HepG2 (cell line): ENCODE measurements around the gene HOXD1. TPM values are rescaled to one million over a fixed set of nuclear protein-coding genes. Genes with fewer than 3 reads are reported as not detected.
A peak's percentile ranks its signal among the peaks of the same experiment; 100 is the strongest.

Experiments used
- ADNP ChIP-seq: sonication (generic); formaldehyde crosslinking; IDR thresholded peaks from 2 replicates; pipeline ENCODE4 v1.4.0; 2020; ENCODE audit warnings: missing genetic modification reagents
- ASH2L ChIP-seq: fragments of 300-600, 200-600 bp; sonication (generic); IDR thresholded peaks from 2 replicates; pipeline ENCODE4 v1.7.0; 2017; ENCODE audit warnings: low read depth, mild to moderate bottlenecking, moderate library complexity, mixed read lengths, low read length; ENCODE audit not compliant: insufficient read length
- ATF4 ChIP-seq, 2 experiments: fragments of 450-650 bp in 1 of 2; sonication (generic) in 1 of 2; formaldehyde crosslinking; IDR thresholded peaks; 2 replicates each; pipeline versions ENCODE4 v1.5.0 to v1.8.0; 2020 to 2022; ENCODE audit warnings: mild to moderate bottlenecking in 1 of 2, missing genetic modification reagents in 1 of 2
- CCDC6 ChIP-seq: sonication (generic); formaldehyde crosslinking; IDR thresholded peaks from 2 replicates; pipeline ENCODE4 v1.8.1; 2022; ENCODE audit warnings: mild to moderate bottlenecking, missing genetic modification reagents, moderate library complexity
- CREM ChIP-seq, 2 experiments: sonication (generic) in 1 of 2; formaldehyde crosslinking in 1 of 2; IDR thresholded peaks; 2 replicates each; pipeline versions ENCODE4 v1.4.0 to v1.6.1; 2016 to 2020; ENCODE audit warnings: antibody characterized with exemption in 1 of 2, mild to moderate bottlenecking in 1 of 2, missing genetic modification reagents in 1 of 2
- FOXA1 ChIP-seq, 2 experiments: fragments of 450-650 bp in 1 of 2; sonication (generic) in 1 of 2; formaldehyde crosslinking in 1 of 2; IDR thresholded peaks; 2 replicates each; pipeline versions ENCODE4 v1.4.0 to v1.6.1; 2016 to 2020; ENCODE audit warnings: missing genetic modification reagents in 1 of 2
- GZF1 ChIP-seq: sonication (generic); formaldehyde crosslinking; IDR thresholded peaks from 2 replicates; pipeline ENCODE4 v1.5.1; 2020; ENCODE audit warnings: mild to moderate bottlenecking, missing genetic modification reagents
- HHEX ChIP-seq: IDR thresholded peaks from 2 replicates; pipeline ENCODE4 v1.6.1; 2016; ENCODE audit warnings: control low read depth
- NAIF1 ChIP-seq: sonication (generic); formaldehyde crosslinking; IDR thresholded peaks from 2 replicates; pipeline ENCODE4 v1.5.0; 2020; ENCODE audit warnings: mild to moderate bottlenecking, missing genetic modification reagents, borderline replicate concordance
- PCBP2 ChIP-seq: fragments of 200-400 bp; formaldehyde crosslinking; optimal IDR thresholded peaks from 2 replicates; pipeline ENCODE3; 2018; ENCODE audit warnings: low read length, low read depth; ENCODE audit not compliant: poor library complexity, severe bottlenecking
- PITX1 ChIP-seq: sonication (generic); formaldehyde crosslinking; IDR thresholded peaks from 2 replicates; pipeline ENCODE4 v1.5.1; 2020; ENCODE audit warnings: mild to moderate bottlenecking, missing genetic modification reagents
- RAD21 ChIP-seq: fragments of 450-650 bp; formaldehyde crosslinking; IDR thresholded peaks from 2 replicates; pipeline ENCODE4 v1.5.0; 2020; ENCODE audit warnings: mild to moderate bottlenecking
- RFX3 ChIP-seq: IDR thresholded peaks from 2 replicates; pipeline ENCODE4 v1.6.1; 2016; ENCODE audit warnings: missing biosample characterization, missing genetic modification reagents
- SNAPC2 ChIP-seq: sonication (generic); formaldehyde crosslinking; IDR thresholded peaks from 2 replicates; pipeline ENCODE4 v1.8.1; 2022; ENCODE audit warnings: mild to moderate bottlenecking, missing genetic modification reagents
- SOX6 ChIP-seq, 2 experiments: fragments of 450-650 bp in 1 of 2; sonication (generic) in 1 of 2; formaldehyde crosslinking in 1 of 2; IDR thresholded peaks; 2 replicates each; pipeline versions ENCODE4 v1.4.0 to v1.6.1; 2017 to 2020; ENCODE audit warnings: antibody characterized with exemption in 1 of 2, mild to moderate bottlenecking in 1 of 2, missing genetic modification reagents in 1 of 2
- TARDBP ChIP-seq: sonication (generic); formaldehyde crosslinking; IDR thresholded peaks from 2 replicates; pipeline ENCODE4 v1.8.0; 2022; ENCODE audit warnings: mild to moderate bottlenecking, missing genetic modification reagents
- TCF12 ChIP-seq, 2 experiments: fragments of 450-650 bp in 1 of 2; sonication (generic) in 1 of 2; formaldehyde crosslinking in 1 of 2; IDR thresholded peaks; 2 replicates each; pipeline versions ENCODE4 v1.6.1 to v1.8.0; 2017 to 2022; ENCODE audit warnings: antibody characterized with exemption in 1 of 2, mild to moderate bottlenecking in 1 of 2, missing genetic modification reagents in 1 of 2, moderate library complexity in 1 of 2
- ZBTB42 ChIP-seq: sonication (generic); formaldehyde crosslinking; IDR thresholded peaks from 2 replicates; pipeline ENCODE4 v1.5.0; 2020; ENCODE audit warnings: mild to moderate bottlenecking, missing genetic modification reagents
- ZEB1 ChIP-seq: IDR thresholded peaks from 2 replicates; pipeline ENCODE4 v1.6.1; 2012; ENCODE audit warnings: mild to moderate bottlenecking, low read depth, inconsistent platforms; ENCODE audit not compliant: insufficient replicate concordance
- ZMYM4 ChIP-seq: sonication (generic); formaldehyde crosslinking; IDR thresholded peaks from 2 replicates; pipeline ENCODE4 v1.8.1; 2023; ENCODE audit warnings: mild to moderate bottlenecking, missing genetic modification reagents
- ZNF12 ChIP-seq: sonication (generic); formaldehyde crosslinking; IDR thresholded peaks from 2 replicates; pipeline ENCODE4 v1.5.0; 2020; ENCODE audit warnings: missing genetic modification reagents
- ZNF18 ChIP-seq: sonication (generic); formaldehyde crosslinking; IDR thresholded peaks from 2 replicates; pipeline ENCODE4 v1.8.0; 2022; ENCODE audit warnings: mild to moderate bottlenecking, missing genetic modification reagents; ENCODE audit not compliant: insufficient replicate concordance
- ZNF256 ChIP-seq: sonication (generic); formaldehyde crosslinking; conservative IDR thresholded peaks from 2 replicates; pipeline ENCODE4 v1.4.0; 2020; ENCODE audit warnings: missing genetic modification reagents
- ZNF770 ChIP-seq: sonication (generic); formaldehyde crosslinking; IDR thresholded peaks from 2 replicates; pipeline ENCODE4 v1.5.0; 2020; ENCODE audit warnings: mild to moderate bottlenecking, missing genetic modification reagents
- ZNF773 ChIP-seq: sonication (generic); formaldehyde crosslinking; IDR thresholded peaks from 2 replicates; pipeline ENCODE4 v1.4.0; 2020; ENCODE audit warnings: missing genetic modification reagents, borderline replicate concordance
- ZSCAN20 ChIP-seq: sonication (generic); formaldehyde crosslinking; IDR thresholded peaks from 2 replicates; pipeline ENCODE4 v1.4.0; 2020; ENCODE audit warnings: missing genetic modification reagents, mild to moderate bottlenecking, borderline replicate concordance
- polyA plus RNA-seq, 8 experiments: library from polyadenylated mRNA; depleted of rRNA in 3 of 8; stranded (reverse) in 7 of 8; unstranded in 1 of 8; fragments of >200 nt; fragmentation: Illumina TruSeq in 4 of 8; extraction: Trizol in 4 of 8; gene quantifications; 2 replicates each; pipeline versions ENCODE4 v1.2.1 to v1.2.3, GENCODE V29; 2011 to 2016; ENCODE audit warnings: low read depth in 4 of 8, missing spikeins in 1 of 8, mixed read lengths in 1 of 8; ENCODE audit not compliant: insufficient read depth in 1 of 8
- total RNA-seq, 5 experiments: library from RNA; depleted of rRNA; stranded (reverse); fragments of >200 nt; fragmentation: Illumina TruSeq; extraction: Trizol; gene quantifications; 2 replicates each; pipeline ENCODE4 v1.2.3, GENCODE V29; 2016; ENCODE audit warnings: low read depth in 1 of 5

Gene HOXD1
- total and polyA plus RNA-seq, 2 of the 13 experiments (the other 11 are each of a cell fraction or from before 2014, with no cell fraction given), result 10.0 to 22.3 TPM

GRCh38 chr2:176172895-176173566 lies 15.4 kb upstream of the HOXD1 start (continued):
- peak; percentile 62; the same call in 1 of the 2 replicates for TF ChIP-seq HHEX (CRISPR knock-in tag)
- TF ChIP-seq PITX1 (CRISPR knock-in tag), result peak; percentile 83
- no peak for TF ChIP-seq ZNF770 (CRISPR knock-in tag)
- TF ChIP-seq ZSCAN20 (CRISPR knock-in tag), result 0 out of 2 replicates have a peak, but pooled peaks have one; percentile 36
- 0 out of 2 replicates have a peak, but pooled peaks have one; percentile 17 for TF ChIP-seq ZNF12 (CRISPR knock-in tag)
- no peak; the same call in 1 of the 2 replicates for TF ChIP-seq TARDBP
- TF ChIP-seq ATF4 (CRISPR knock-in tag; IDR thresholded peaks at IDR 0.05), result no peak
- TF ChIP-seq ZNF773 (CRISPR knock-in tag), result no peak
- TF ChIP-seq ASH2L, result no peak
- TF ChIP-seq NAIF1 (CRISPR knock-in tag), result no peak
- TF ChIP-seq RAD21, result no peak
- TF ChIP-seq SNAPC2, result no peak
- TF ChIP-seq ZNF18 (CRISPR knock-in tag), result no peak
- no peak; the same call in 1 of the 2 replicates for TF ChIP-seq ZMYM4
- no peak for TF ChIP-seq PCBP2
- TF ChIP-seq SOX6 (IDR thresholded peaks at IDR 0.05), result no peak
- peak; percentile 64 for TF ChIP-seq SOX6 (CRISPR knock-in tag; IDR thresholded peaks at IDR 0.05)
- no peak for TF ChIP-seq TCF12 (IDR thresholded peaks at IDR 0.05)
- TF ChIP-seq TCF12 (CRISPR knock-in tag; IDR thresholded peaks at IDR 0.05), result no peak
- no peak for TF ChIP-seq FOXA1 (IDR thresholded peaks at IDR 0.05)
- peak; percentile 93 for TF ChIP-seq FOXA1 (CRISPR knock-in tag; IDR thresholded peaks at IDR 0.05)
- no peak for TF ChIP-seq ZNF256
- TF ChIP-seq CREM (IDR thresholded peaks at IDR 0.05), result peak; percentile 73
- no peak for TF ChIP-seq CREM (CRISPR knock-in tag; IDR thresholded peaks at IDR 0.05)
- TF ChIP-seq RFX3 (CRISPR knock-in tag), result no peak
- TF ChIP-seq ZEB1, result no peak
- no peak for TF ChIP-seq CCDC6 (CRISPR knock-in tag)
- TF ChIP-seq GZF1 (CRISPR knock-in tag), result no peak
- no peak for TF ChIP-seq ADNP (CRISPR knock-in tag)
- no peak for TF ChIP-seq ZBTB42 (CRISPR knock-in tag)
